A673 (cell line): ENCODE data around the gene SLC22A5. TPM values are rescaled to one million over a fixed set of nuclear protein-coding genes. Genes with fewer than 3 reads are reported as not detected.

ENCODE experiments used
- BruUV-seq: library from RNA; stranded (reverse); fragments of 400-500 nt; replicated peaks from 2 replicates; lab custom pipeline; 2021; lab: Mats Ljungman, UMichigan
- CTCF ChIA-PET: fragments of 300-600 bp; sonication (Branson Sonifier 250); formaldehyde crosslinking; loops from one replicate; lab custom pipeline; 2022; ENCODE audit warnings: antibody characterized with exemption; lab: Charles Lee
- POLR2A ChIA-PET: fragments of 300-600 bp; sonication (Branson Sonifier 250); formaldehyde crosslinking; loops from one replicate; lab custom pipeline; 2022; ENCODE audit warnings: antibody characterized with exemption; ENCODE audit not compliant: low non-redundant PET; lab: Charles Lee
- DNase-seq: peaks from one replicate; pipeline ENCODE4 v3.0.0-alpha.2; 2015; ENCODE audit warnings: low spot score
- H3K27ac ChIP-seq: fragments of 200-600 bp; sonication (generic); 2 replicates; pipeline ENCODE4 v1.5.1; 2016; ENCODE audit warnings: mixed run types, low read depth, mild to moderate bottlenecking, mixed read lengths, antibody characterized with exemption, low read length; ENCODE audit not compliant: poor library complexity, severe bottlenecking
- H3K27me3 ChIP-seq: fragments of 200-600 bp; sonication (generic); replicated peaks from 2 replicates; pipeline ENCODE4 v1.6.1; 2017; ENCODE audit warnings: mixed run types, low read depth, mild to moderate bottlenecking, mixed read lengths, antibody characterized with exemption, low read length; ENCODE audit not compliant: insufficient read depth, poor library complexity
- H3K36me3 ChIP-seq: fragments of 200-600 bp; sonication (generic); 2 replicates; pipeline ENCODE4 v1.6.1; 2016; ENCODE audit warnings: mixed run types, mild to moderate bottlenecking, mixed read lengths, antibody characterized with exemption, low read length; ENCODE audit not compliant: insufficient read depth, poor library complexity, severe bottlenecking
- H3K4me1 ChIP-seq: fragments of 200-600 bp; sonication (generic); 2 replicates; pipeline ENCODE4 v1.6.1; 2017; ENCODE audit warnings: mixed run types, mild to moderate bottlenecking, mixed read lengths, antibody characterized with exemption, low read length; ENCODE audit not compliant: insufficient read depth, poor library complexity, severe bottlenecking
- H3K4me3 ChIP-seq: fragments of 200-600 bp; sonication (generic); 2 replicates; pipeline ENCODE4 v1.5.1; 2016; ENCODE audit warnings: low read depth, mixed run types, mild to moderate bottlenecking, mixed read lengths, low read length; ENCODE audit not compliant: poor library complexity, severe bottlenecking
- H3K9me3 ChIP-seq: fragments of 200-600 bp; sonication (generic); 2 replicates; pipeline ENCODE4 v1.6.1; 2016; ENCODE audit warnings: mixed run types, low read depth, mild to moderate bottlenecking, mixed read lengths, antibody characterized with exemption, low read length; ENCODE audit not compliant: poor library complexity, severe bottlenecking
- EZH2 ChIP-seq: fragments of 200-600 bp; sonication (generic); IDR thresholded peaks from 2 replicates; pipeline ENCODE4 v1.6.1; 2017; ENCODE audit warnings: borderline replicate concordance, low read depth, mild to moderate bottlenecking, mixed read lengths, antibody characterized with exemption, low read length; ENCODE audit not compliant: poor library complexity, severe bottlenecking
- intact Hi-C: fragments of 100-400 bp; cut with micrococcal nuclease; formaldehyde crosslinking; loops from one replicate; pipeline ENCODE4 v1.10.0; 2022; ENCODE audit not compliant: unreplicated experiment
- total RNA-seq: library from RNA; stranded (reverse); gene quantifications from 2 replicates; pipeline ENCODE4 v1.2.3, GENCODE V29; 2021
- TF ChIP-seq, protein P1 (sequence below): fragments of 300-800, 200-600 bp; sonication (generic); conservative IDR thresholded peaks from 2 replicates; pipeline ENCODE4 v1.5.1; 2017; ENCODE audit warnings: low read depth, mild to moderate bottlenecking, antibody characterized with exemption, low read length, moderate library complexity, mixed read lengths

SLC22A5 gene
- total RNA-seq, 1 experiment from 2014 or later: 3.0 TPM

DNA sequence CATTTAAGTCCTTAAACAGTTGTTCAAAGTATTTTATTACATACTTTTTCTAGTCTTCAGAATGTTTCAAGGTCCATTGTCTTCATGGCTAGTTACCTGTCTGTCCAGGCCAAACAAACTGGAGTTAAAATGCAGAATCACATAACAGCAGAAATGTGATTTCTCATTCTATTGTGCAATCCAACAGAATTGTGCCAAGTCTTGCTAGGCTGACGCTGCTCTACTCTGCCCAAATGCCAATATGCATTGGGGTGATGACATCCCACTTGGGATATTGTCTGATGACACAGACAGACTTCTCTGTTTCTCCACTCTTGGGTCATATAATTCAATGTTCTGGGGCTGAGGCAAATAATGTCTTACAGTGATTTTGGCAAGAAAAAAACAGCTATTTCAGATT, 5.2 kb upstream of the SLC22A5 start:
- ChIA-PET POLR2A (no interaction called here), CTCF (no interaction called here)
- DNase-seq: no peak
- BruUV-seq: no TSS peak
- peaks cover 7% of the 10 kb centered on the region for H3K4me1 ChIP-seq
- no peaks in the 10 kb centered on the region for H3K36me3 ChIP-seq
- intact Hi-C loops: no loop called here
- no peaks in the 10 kb centered on the region for H3K9me3 ChIP-seq
- H3K27me3 ChIP-seq: no peaks in the 10 kb centered on the region
- no peak overlapping the region for H3K4me3 ChIP-seq
- no peak for TF ChIP-seq EZH2
- TF ChIP-seq, protein P1, sequence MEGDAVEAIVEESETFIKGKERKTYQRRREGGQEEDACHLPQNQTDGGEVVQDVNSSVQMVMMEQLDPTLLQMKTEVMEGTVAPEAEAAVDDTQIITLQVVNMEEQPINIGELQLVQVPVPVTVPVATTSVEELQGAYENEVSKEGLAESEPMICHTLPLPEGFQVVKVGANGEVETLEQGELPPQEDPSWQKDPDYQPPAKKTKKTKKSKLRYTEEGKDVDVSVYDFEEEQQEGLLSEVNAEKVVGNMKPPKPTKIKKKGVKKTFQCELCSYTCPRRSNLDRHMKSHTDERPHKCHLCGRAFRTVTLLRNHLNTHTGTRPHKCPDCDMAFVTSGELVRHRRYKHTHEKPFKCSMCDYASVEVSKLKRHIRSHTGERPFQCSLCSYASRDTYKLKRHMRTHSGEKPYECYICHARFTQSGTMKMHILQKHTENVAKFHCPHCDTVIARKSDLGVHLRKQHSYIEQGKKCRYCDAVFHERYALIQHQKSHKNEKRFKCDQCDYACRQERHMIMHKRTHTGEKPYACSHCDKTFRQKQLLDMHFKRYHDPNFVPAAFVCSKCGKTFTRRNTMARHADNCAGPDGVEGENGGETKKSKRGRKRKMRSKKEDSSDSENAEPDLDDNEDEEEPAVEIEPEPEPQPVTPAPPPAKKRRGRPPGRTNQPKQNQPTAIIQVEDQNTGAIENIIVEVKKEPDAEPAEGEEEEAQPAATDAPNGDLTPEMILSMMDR: no peak
- H3K27ac ChIP-seq: no peak overlapping the region

DNA sequence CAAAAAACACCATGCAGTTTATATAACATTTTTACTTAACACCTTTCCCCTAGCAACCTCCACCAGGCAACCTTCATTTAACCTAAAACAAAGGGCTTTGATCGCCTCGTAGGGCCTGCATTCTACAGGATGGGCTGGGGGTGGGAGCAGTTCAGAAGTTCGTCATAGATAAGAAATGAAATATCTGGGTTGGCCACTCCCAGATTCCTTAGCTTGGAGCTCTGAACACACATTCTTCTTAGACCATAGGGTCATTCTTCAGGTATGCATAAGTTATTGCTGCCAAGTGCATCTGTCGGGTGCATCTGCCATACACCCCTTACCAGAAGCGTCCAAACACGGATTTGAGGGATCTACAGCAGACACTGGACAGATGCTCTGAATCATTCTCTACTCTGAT, 4.3 kb upstream of the SLC22A5 start:
- no peaks in the 10 kb centered on the region for H3K27me3 ChIP-seq
- H3K4me1 ChIP-seq: peaks cover 7% of the 10 kb centered on the region
- intact Hi-C loops: loop anchor here (5.0 kb wide), 1 partner anchor 93 kb away; no protein-coding TSS in a partner anchor
- POLR2A ChIA-PET: no interaction called here
- no peak for DNase-seq
- H3K4me3 ChIP-seq: no peak overlapping the region
- BruUV-seq: no TSS peak
- CTCF ChIA-PET: no interaction called here
- H3K36me3 ChIP-seq: no peaks in the 10 kb centered on the region
- TF ChIP-seq EZH2: no peak
- no peaks in the 10 kb centered on the region for H3K9me3 ChIP-seq
- no peak overlapping the region for H3K27ac ChIP-seq

DNA sequence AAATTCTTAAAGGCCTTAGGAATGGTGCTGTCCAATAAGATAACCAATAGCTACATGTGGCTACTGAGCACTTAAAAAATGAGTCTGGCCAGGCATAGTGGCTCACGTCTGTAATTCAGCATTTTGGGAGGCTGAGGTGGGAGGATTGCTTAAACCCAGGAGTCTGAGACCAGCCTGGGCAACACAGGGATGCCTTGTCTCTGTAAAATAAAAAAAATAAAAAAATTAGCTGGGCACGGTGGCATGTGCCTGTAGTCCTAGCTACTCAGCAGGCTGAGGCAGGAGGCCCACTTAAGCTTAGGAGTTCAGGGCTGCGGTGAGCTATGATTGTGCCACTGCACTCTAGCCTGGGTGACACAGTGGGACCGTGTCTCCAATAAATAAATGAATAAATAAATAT, 1.3 kb upstream of the SLC22A5 start:
- Histone ChIP-seq H3K4me3 (no peak overlapping the region), H3K36me3 (no peaks in the 10 kb centered on the region), H3K4me1 (peaks cover 10% of the 10 kb centered on the region), H3K9me3 (no peaks in the 10 kb centered on the region), H3K27me3 (no peaks in the 10 kb centered on the region), H3K27ac (no peak overlapping the region)
- BruUV-seq: no TSS peak
- no peak for TF ChIP-seq EZH2
- TF ChIP-seq, protein P1: no peak
- intact Hi-C loops: loop anchor here (5.0 kb wide), 1 partner anchor 96 kb away; no protein-coding TSS in a partner anchor
- ChIA-PET CTCF (no interaction called here), POLR2A (interaction anchor here (0.6 kb wide), 1 partner anchor 592 kb away, joined by 4 read pairs; no protein-coding TSS in a partner anchor)
- no peak for DNase-seq
